Tibial artery (tissue), 4 donors: ENCODE results near the gene RIMS4.

Experiments
- DNase-seq, 2 donors: peaks; one replicate each; pipeline ENCODE4 v3.0.0-alpha.2; 2019
- H3K27ac ChIP-seq, 2 donors: fragments of 200-600 bp; sonication (generic) in 1 of 2; 1 replicate in 1 of 2; 2 replicates in 1 of 2; pipeline ENCODE4 v1.5.1; 2018 to 2019; ENCODE audit warnings: mild to moderate bottlenecking in 1 of 2
- H3K27me3 ChIP-seq, 2 donors: fragments of 200-600 bp; sonication (generic) in 1 of 2; one replicate each; pipeline versions ENCODE4 v1.5.1 to v1.6.0; 2016 to 2019
- H3K36me3 ChIP-seq, 3 donors: fragments of 200-600 bp; sonication (generic) in 2 of 3; one replicate each; pipeline ENCODE4 v1.5.1; 2016 to 2019; ENCODE audit warnings: mild to moderate bottlenecking in 2 of 3
- H3K4me1 ChIP-seq, 4 donors: fragments of 200-600 bp; sonication (generic) in 2 of 4; 1 replicate in 3 of 4; 2 replicates in 1 of 4; pipeline ENCODE4 v1.5.1; 2016 to 2019
- H3K4me3 ChIP-seq, 2 donors: fragments of 200-600 bp; sonication (generic) in 1 of 2; 1 replicate in 1 of 2; 2 replicates in 1 of 2; pipeline ENCODE4 v1.5.1; 2018 to 2019; ENCODE audit warnings: mild to moderate bottlenecking in 2 of 2
- H3K9me3 ChIP-seq, 3 donors: fragments of 200-600 bp; sonication (generic) in 1 of 3; one replicate each; pipeline ENCODE4 v1.5.1; 2016 to 2019
- intact Hi-C: fragments of 100-400 bp; cut with DNase I; formaldehyde crosslinking; loops from one replicate; pipeline ENCODE4 v1.15.0; 2023; ENCODE audit warnings: low total_unique reads
- TF ChIP-seq, protein P1 (sequence below), 2 experiments: fragments of 200-600 bp in 1 of 2; fragments of 450-650 bp in 1 of 2; IDR thresholded peaks; one replicate each; pipeline ENCODE4 v1.5.1; 2017 to 2019; ENCODE audit warnings: antibody characterized with exemption in 2 of 2, mild to moderate bottlenecking in 1 of 2, moderate library complexity in 1 of 2

RIMS4 gene

GRCh38 chr20:44850837-44851236, 40.5 kb upstream of the RIMS4 start:
- Histone ChIP-seq H3K9me3 (no peaks in the 10 kb centered on the region), H3K4me3 (no peak overlapping the region), H3K36me3 (no peaks in the 10 kb centered on the region), H3K27me3 (no peaks in the 10 kb centered on the region), H3K27ac (no peak overlapping the region), H3K4me1 (no peaks in the 10 kb centered on the region)
- no peak for DNase-seq
- TF ChIP-seq, protein P1, sequence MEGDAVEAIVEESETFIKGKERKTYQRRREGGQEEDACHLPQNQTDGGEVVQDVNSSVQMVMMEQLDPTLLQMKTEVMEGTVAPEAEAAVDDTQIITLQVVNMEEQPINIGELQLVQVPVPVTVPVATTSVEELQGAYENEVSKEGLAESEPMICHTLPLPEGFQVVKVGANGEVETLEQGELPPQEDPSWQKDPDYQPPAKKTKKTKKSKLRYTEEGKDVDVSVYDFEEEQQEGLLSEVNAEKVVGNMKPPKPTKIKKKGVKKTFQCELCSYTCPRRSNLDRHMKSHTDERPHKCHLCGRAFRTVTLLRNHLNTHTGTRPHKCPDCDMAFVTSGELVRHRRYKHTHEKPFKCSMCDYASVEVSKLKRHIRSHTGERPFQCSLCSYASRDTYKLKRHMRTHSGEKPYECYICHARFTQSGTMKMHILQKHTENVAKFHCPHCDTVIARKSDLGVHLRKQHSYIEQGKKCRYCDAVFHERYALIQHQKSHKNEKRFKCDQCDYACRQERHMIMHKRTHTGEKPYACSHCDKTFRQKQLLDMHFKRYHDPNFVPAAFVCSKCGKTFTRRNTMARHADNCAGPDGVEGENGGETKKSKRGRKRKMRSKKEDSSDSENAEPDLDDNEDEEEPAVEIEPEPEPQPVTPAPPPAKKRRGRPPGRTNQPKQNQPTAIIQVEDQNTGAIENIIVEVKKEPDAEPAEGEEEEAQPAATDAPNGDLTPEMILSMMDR (IDR thresholded peaks at IDR 0.05), result no peak
- intact Hi-C loops, result no loop called here

- Histone ChIP-seq H3K4me1 (no peaks in the 10 kb centered on the region), H3K27ac (no peak overlapping the region), H3K9me3 (no peaks in the 10 kb centered on the region), H3K36me3 (no peaks in the 10 kb centered on the region), H3K4me3 (no peak overlapping the region), H3K27me3 (no peaks in the 10 kb centered on the region)
- DNase-seq, result no peak
- TF ChIP-seq, protein P1 (IDR thresholded peaks at IDR 0.05), result no peak
- intact Hi-C loops, result no loop called here
Observed at GRCh38 chr20:44850272-44850671, 39.9 kb upstream of the RIMS4 start.

DNA sequence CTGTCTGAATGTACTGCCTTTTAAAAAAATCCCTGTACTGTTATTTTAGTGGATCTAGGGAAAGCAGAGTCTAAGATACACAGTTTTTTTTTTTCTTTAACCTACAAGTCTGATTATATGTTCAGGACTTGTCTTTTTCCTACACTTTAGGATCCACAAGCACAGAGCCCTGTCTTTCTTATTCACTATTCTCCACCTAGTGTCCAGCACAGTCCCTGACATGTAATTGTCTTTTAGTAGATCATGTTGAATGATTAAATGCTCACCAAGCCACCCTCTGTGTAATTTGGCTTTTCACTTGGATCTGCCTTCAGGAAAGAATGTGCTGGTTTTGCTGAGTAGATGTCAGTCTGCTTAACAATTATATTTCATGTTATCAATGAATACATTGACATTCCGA, 39.4 kb upstream of the RIMS4 start:
- Histone ChIP-seq H3K27ac (no peak overlapping the region), H3K36me3 (no peaks in the 10 kb centered on the region), H3K4me3 (no peak overlapping the region), H3K9me3 (no peaks in the 10 kb centered on the region), H3K27me3 (no peaks in the 10 kb centered on the region), H3K4me1 (no peaks in the 10 kb centered on the region)
- intact Hi-C loops, result no loop called here
- TF ChIP-seq, protein P1 (IDR thresholded peaks at IDR 0.05), result no peak
- no peak for DNase-seq

GRCh38 chr20:44848254-44849015, 38.1 kb upstream of the RIMS4 start:
- DNase-seq, result no peak
- TF ChIP-seq, protein P1 (IDR thresholded peaks at IDR 0.05), result no peak
- Histone ChIP-seq H3K27me3 (peaks cover 0 to 6% of the 10 kb centered on the region in 2 donors), H3K27ac (no peak overlapping the region), H3K4me3 (no peak overlapping the region), H3K4me1 (no peaks in the 10 kb centered on the region), H3K9me3 (no peaks in the 10 kb centered on the region), H3K36me3 (no peaks in the 10 kb centered on the region)
- intact Hi-C loops, result no loop called here

GRCh38 chr20:44843876-44844275, 33.5 kb upstream of the RIMS4 start:
- no peaks in the 10 kb centered on the region for H3K4me1 ChIP-seq
- H3K4me3 ChIP-seq, result no peak overlapping the region
- H3K36me3 ChIP-seq, result no peaks in the 10 kb centered on the region
- intact Hi-C loops, result no loop called here
- TF ChIP-seq, protein P1 (IDR thresholded peaks at IDR 0.05), result no peak
- no peak for DNase-seq
- H3K9me3 ChIP-seq, result no peaks in the 10 kb centered on the region
- peaks cover 0 to 6% of the 10 kb centered on the region in 2 donors for H3K27me3 ChIP-seq
- no peak overlapping the region for H3K27ac ChIP-seq
